Fibroblast of peridontal ligament (primary cell): ENCODE measurements around the gene HOXC10.

ENCODE experiments used
- DNase-seq: peaks from one replicate; pipeline ENCODE4 v3.0.0-alpha.2; 2010; ENCODE audit errors: extremely low read depth

HOXC10 gene

GRCh38 chr12:54016478-54016964, 31.6 kb downstream of the HOXC10 start:
- DNase-seq = no peak

GRCh38 chr12:54017027-54017788, 32.3 kb downstream of the HOXC10 start:
- DNase-seq = no peak

- DNase-seq = no peak
Measured at GRCh38 chr12:54017878-54018467, 33.0 kb downstream of the HOXC10 start.

- no peak for DNase-seq
Measured at GRCh38 chr12:54018468-54018984, 33.6 kb downstream of the HOXC10 start.

GRCh38 chr12:54019091-54019811, 34.3 kb downstream of the HOXC10 start:
- no peak for DNase-seq

- no peak for DNase-seq
Measured at GRCh38 chr12:54019924-54020590, 35.1 kb downstream of the HOXC10 start.

- no peak for DNase-seq
Measured at GRCh38 chr12:54020591-54021405, 35.9 kb downstream of the HOXC10 start.

GRCh38 chr12:54021432-54022013, 36.6 kb downstream of the HOXC10 start:
- no peak for DNase-seq

- DNase-seq = no peak
Measured at GRCh38 chr12:54022960-54023884, 38.3 kb downstream of the HOXC10 start.

GRCh38 chr12:54024127-54024526, 39.2 kb downstream of the HOXC10 start:
- no peak for DNase-seq

GRCh38 chr12:54024581-54025305, 39.8 kb downstream of the HOXC10 start:
- DNase-seq = no peak

- no peak for DNase-seq
Measured at GRCh38 chr12:54025499-54026405, 40.8 kb downstream of the HOXC10 start.

- DNase-seq = no peak
Measured at GRCh38 chr12:54026640-54027441, 41.9 kb downstream of the HOXC10 start.

GRCh38 chr12:54027442-54027786, 42.5 kb downstream of the HOXC10 start:
- DNase-seq = no peak

GRCh38 chr12:54028314-54029201, 43.6 kb downstream of the HOXC10 start, which contains the start of gene HOXC6:
Gene HOXC6, plus strand, starts transcription at chr12:54028440. Its CDS starts 82 bp downstream, at chr12:54028522.
- DNase-seq = no peak
